Left ventricle myocardium inferior (tissue), 1 donor: ENCODE data around the gene CLCF1. TPM values are rescaled to one million over a fixed set of nuclear protein-coding genes. Genes with fewer than 3 reads are reported as not detected.

ENCODE experiments used
- DNase-seq: peaks from one replicate; pipeline ENCODE4 v3.0.0-alpha.2; 2020
- H3K27ac ChIP-seq: fragments of 200-600 bp; replicated peaks from 2 replicates; pipeline ENCODE4 v1.8.0; 2021
- H3K27me3 ChIP-seq: fragments of 200-600 bp; 2 replicates; pipeline ENCODE4 v1.8.0; 2021; ENCODE audit warnings: low read depth
- H3K36me3 ChIP-seq: fragments of 200-600 bp; 2 replicates; pipeline ENCODE4 v1.8.0; 2021
- H3K4me1 ChIP-seq: fragments of 200-600 bp; 2 replicates; pipeline ENCODE4 v1.8.0; 2021
- H3K4me3 ChIP-seq: fragments of 200-600 bp; 2 replicates; pipeline ENCODE4 v1.8.0; 2021; ENCODE audit warnings: mild to moderate bottlenecking, moderate library complexity
- H3K9me3 ChIP-seq: fragments of 200-600 bp; replicated peaks from 2 replicates; pipeline ENCODE4 v1.8.0; 2021
- CTCF ChIP-seq: fragments of 200-600 bp; IDR thresholded peaks from 2 replicates; pipeline ENCODE4 v1.8.0; 2021; ENCODE audit warnings: antibody characterized with exemption, mild to moderate bottlenecking, borderline replicate concordance
- intact Hi-C: fragments of 100-400 bp; cut with micrococcal nuclease; formaldehyde crosslinking; loops from one replicate; pipeline ENCODE4 v1.11.0; 2022
- total RNA-seq: library from RNA; stranded (reverse); fragmentation: NEBNext Ultra II Directional; extraction: Animal tissue kit (Norgen Biotek cat#: 25700); gene quantifications from one replicate; pipeline ENCODE4 v1.2.1, GENCODE V29; 2021
- donor health status: DM: no; HTN: yes; CAD: no; lungs with severe emphysema.

The CLCF1 gene
- total RNA-seq, 1 donor from 2014 or later: 0.82 TPM

GRCh38 chr11:67353317-67354074 is 19.9 kb downstream of the CLCF1 start, which contains the start of gene POLD4:
Gene POLD4, minus strand, starts transcription at chr11:67353546. Its CDS starts 147 bp downstream, at chr11:67353399.
- peaks cover 83% of the 10 kb centered on the region for H3K4me1 ChIP-seq

GRCh38 chr11:67352546-67353316 is 20.7 kb downstream of the CLCF1 start:
- intact Hi-C loops: no loop called here
- Histone ChIP-seq H3K9me3 (no peaks in the 10 kb centered on the region), H3K4me3 (peak overlapping the region; percentile 92), H3K36me3 (no peaks in the 10 kb centered on the region), H3K27me3 (no peaks in the 10 kb centered on the region), H3K27ac (peak overlapping the region; percentile 99), H3K4me1 (peaks cover 83% of the 10 kb centered on the region)
- TF ChIP-seq CTCF: no peak
- DNase-seq: peak; percentile 42

More at GRCh38 chr11:67353317-67354074, 19.9 kb downstream of the CLCF1 start, which contains the start of gene POLD4:
- Histone ChIP-seq H3K27me3 (no peaks in the 10 kb centered on the region), H3K36me3 (no peaks in the 10 kb centered on the region), H3K27ac (peak within 1 kb of the TSS; percentile 99), H3K9me3 (no peaks in the 10 kb centered on the region), H3K4me3 (peak within 1 kb of the TSS; percentile 92)
- DNase-seq: peak; percentile 99
- no peak for TF ChIP-seq CTCF
- intact Hi-C loops: no loop called here

GRCh38 chr11:67351275-67352005 is 22.0 kb downstream of the CLCF1 start:
- Histone ChIP-seq H3K36me3 (no peaks in the 10 kb centered on the region), H3K27ac (peak overlapping the region; percentile 99), H3K9me3 (no peaks in the 10 kb centered on the region), H3K4me3 (peak overlapping the region; percentile 92), H3K4me1 (peaks cover 73% of the 10 kb centered on the region), H3K27me3 (no peaks in the 10 kb centered on the region)
- peak; percentile 55 for DNase-seq
- intact Hi-C loops: no loop called here
- peak; percentile 94 for TF ChIP-seq CTCF

- H3K9me3 ChIP-seq: no peaks in the 10 kb centered on the region
- H3K4me1 ChIP-seq: peaks cover 59% of the 10 kb centered on the region
- intact Hi-C loops: no loop called here
- H3K4me3 ChIP-seq: no peak overlapping the region
- peak overlapping the region; percentile 58 for H3K27ac ChIP-seq
- no peak for TF ChIP-seq CTCF
- H3K27me3 ChIP-seq: no peaks in the 10 kb centered on the region
- no peaks in the 10 kb centered on the region for H3K36me3 ChIP-seq
- no peak for DNase-seq
Observed at GRCh38 chr11:67349928-67350465, 23.4 kb downstream of the CLCF1 start.

GRCh38 chr11:67349457-67349856 is 23.9 kb downstream of the CLCF1 start:
- Histone ChIP-seq H3K27me3 (no peaks in the 10 kb centered on the region), H3K9me3 (no peaks in the 10 kb centered on the region), H3K27ac (peak overlapping the region; percentile 58), H3K36me3 (no peaks in the 10 kb centered on the region), H3K4me3 (no peak overlapping the region), H3K4me1 (peaks cover 53% of the 10 kb centered on the region)
- DNase-seq: no peak
- TF ChIP-seq CTCF: no peak
- intact Hi-C loops: no loop called here
